ENCODE results near the gene ATG10.
"Not testable (repeated sequence)": the region's sequence is repeated elsewhere in the genome, so short reads cannot be mapped to it uniquely, and the experiment has no call there.

The ATG10 gene

DNA sequence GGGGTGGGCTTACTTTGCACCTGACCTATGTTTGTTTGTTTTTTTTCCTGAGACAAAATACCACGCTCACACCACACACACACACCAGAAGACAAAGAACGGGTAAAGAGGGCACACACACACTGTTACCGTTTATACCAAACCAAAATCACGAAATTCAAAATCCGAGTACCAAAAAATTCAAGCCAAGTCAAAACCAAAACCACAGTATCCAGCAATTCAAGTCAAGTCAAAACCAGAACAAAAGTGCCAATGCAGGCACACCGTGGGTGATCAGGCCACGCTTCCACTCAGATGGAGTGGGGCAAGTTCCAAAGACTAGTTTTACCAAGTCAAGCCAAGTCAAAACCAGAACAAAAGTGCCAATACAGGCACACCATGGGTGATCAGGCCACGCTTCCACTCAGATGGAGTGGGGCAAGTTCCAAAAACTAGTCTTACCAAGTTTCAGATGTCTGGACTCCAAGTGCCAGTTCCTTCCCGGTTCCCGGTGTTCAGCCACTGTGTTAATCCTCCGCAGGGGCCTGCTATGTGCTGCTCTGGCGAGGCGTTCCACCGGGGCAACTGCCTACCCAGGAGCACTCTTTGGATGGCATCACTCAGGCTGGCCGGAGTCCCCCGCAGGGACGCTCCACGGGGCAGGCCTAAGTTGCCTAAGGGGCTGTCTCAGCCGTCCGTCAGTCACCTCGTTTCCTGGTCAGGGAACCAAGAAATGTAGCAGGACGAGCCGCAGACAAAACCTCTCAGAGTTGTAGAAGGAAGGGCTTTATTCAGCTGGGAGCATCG is 300.9 kb downstream of the ATG10 start:
- not testable (repeated sequence) for H3K4me1 ChIP-seq (ENCODE audit: control insufficient read depth, low read depth, low read length); H3K79me2 ChIP-seq (ENCODE audit: control insufficient read depth, insufficient read depth, low read length); H2AK5ac ChIP-seq (ENCODE audit: low read length); H4K8ac ChIP-seq (ENCODE audit: low read depth, low read length); H4K5ac ChIP-seq (ENCODE audit: low read length); H3K79me1 ChIP-seq (ENCODE audit: low read length); H3K18ac ChIP-seq (ENCODE audit: low read length); H3K27me3 ChIP-seq (ENCODE audit: insufficient read depth, low read length, poor library complexity); H3K56ac ChIP-seq (ENCODE audit: low read length); H3K4me2 ChIP-seq (ENCODE audit: low read length); H2BK15ac ChIP-seq (replicated peaks; ENCODE audit: low read depth); H3K4me3 ChIP-seq (ENCODE audit: low read length); H3K23ac ChIP-seq (ENCODE audit: low read length); H3K4ac ChIP-seq (ENCODE audit: low read depth, low read length); H2BK5ac ChIP-seq (ENCODE audit: low read length); H3K36me3 ChIP-seq (ENCODE audit: control insufficient read depth, insufficient read depth, low read length); H2BK120ac ChIP-seq (ENCODE audit: low read depth, low read length); H3K9ac ChIP-seq (ENCODE audit: low read length); H3K27ac ChIP-seq (ENCODE audit: low read depth, low read length)
- WGBS (ENCODE audit: extremely low coverage, insufficient coverage, low lambda C conversion rate): no CpG with 5 or more reads among the region's 24 CpGs
- DNase-seq: peak; percentile 50

DNA sequence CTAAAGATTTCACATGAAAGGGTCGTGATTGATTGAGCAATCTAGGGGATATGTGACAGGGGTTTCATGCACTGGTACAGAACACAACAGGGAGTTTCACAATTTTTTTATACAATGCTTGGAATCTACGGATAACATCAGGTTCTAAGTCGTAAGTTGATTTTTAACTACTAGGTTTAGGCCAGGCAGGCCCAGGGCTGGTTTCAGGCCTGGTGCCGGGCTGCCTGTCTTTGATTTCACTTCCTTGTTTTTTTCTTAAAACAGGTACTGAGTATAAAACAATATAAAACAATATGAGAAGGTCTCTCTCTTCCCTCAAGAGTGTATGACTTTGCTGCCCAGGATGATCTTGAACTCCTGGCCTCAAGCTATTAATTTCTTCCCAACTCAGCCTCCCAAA is 301.6 kb downstream of the ATG10 start:
- not testable (repeated sequence) for H3K36me3 ChIP-seq (ENCODE audit: control insufficient read depth, insufficient read depth, low read length); H3K4me1 ChIP-seq (ENCODE audit: control insufficient read depth, low read depth, low read length); H3K4me2 ChIP-seq (ENCODE audit: low read length); H3K18ac ChIP-seq (ENCODE audit: low read length); H3K27me3 ChIP-seq (ENCODE audit: insufficient read depth, low read length, poor library complexity); H2BK5ac ChIP-seq (ENCODE audit: low read length); H4K5ac ChIP-seq (ENCODE audit: low read length); H3K4ac ChIP-seq (ENCODE audit: low read depth, low read length); H2BK15ac ChIP-seq (replicated peaks; ENCODE audit: low read depth); H3K4me3 ChIP-seq (ENCODE audit: low read length); H2AK5ac ChIP-seq (ENCODE audit: low read length); H3K56ac ChIP-seq (ENCODE audit: low read length); H4K8ac ChIP-seq (ENCODE audit: low read depth, low read length); DNase-seq; H3K79me1 ChIP-seq (ENCODE audit: low read length); H3K9ac ChIP-seq (ENCODE audit: low read length); H3K27ac ChIP-seq (ENCODE audit: low read depth, low read length); H3K23ac ChIP-seq (ENCODE audit: low read length); H2BK120ac ChIP-seq (ENCODE audit: low read depth, low read length)
- peaks cover 13% of the 10 kb centered on the region for H3K79me2 ChIP-seq (ENCODE audit: control insufficient read depth, insufficient read depth, low read length)
- WGBS (ENCODE audit: extremely low coverage, insufficient coverage, low lambda C conversion rate): no CpG with 5 or more reads among the region's 4 CpGs

DNA sequence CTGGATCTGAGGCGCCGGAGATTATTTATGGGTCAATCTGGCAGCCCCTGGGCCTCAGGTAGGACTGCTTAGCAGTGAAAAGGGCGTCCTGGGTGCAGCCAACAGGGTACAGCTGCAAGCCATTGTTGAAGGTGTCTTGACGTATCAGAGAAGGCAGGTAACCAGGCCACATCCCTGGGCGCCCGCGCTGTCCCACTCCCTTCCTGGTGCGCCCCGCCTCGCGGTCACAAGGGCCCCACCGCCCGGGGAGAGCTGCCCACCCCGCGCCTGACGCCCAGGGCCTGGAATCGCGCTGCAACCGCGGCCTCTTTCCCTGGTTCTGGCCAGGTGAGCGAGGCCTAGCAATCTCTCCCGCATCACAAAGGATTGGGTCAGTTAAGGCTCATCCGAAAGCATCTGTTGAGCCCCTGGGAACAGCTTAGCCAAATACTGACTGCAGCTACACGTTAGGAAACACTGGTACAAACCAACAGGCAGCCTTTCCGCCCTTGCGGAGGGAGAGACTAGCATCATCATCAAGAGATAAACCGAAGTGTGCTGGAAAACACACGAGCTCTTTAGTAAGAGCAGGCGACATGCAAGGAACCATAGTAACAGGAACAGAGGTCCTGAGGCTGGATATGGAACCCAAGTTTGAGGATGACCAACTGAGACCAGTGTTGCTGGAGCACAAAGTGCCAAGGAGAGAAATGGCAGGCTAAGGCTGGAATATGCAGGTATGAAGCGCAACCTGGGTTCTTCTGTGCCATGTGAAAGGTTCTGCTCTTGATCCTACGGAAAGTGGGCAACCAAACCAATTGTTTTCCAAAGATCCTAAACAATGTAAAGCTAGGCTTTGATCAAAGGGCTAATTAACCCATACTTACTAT is 302.8 kb downstream of the ATG10 start:
- peak; percentile 63 for DNase-seq
- no peak overlapping the region for H3K4ac ChIP-seq (ENCODE audit: low read depth, low read length)
- no peaks in the 10 kb centered on the region for H3K27me3 ChIP-seq (ENCODE audit: insufficient read depth, low read length, poor library complexity)
- no peak overlapping the region for H2BK5ac ChIP-seq (ENCODE audit: low read length)
- no peak overlapping the region for H2BK15ac ChIP-seq (replicated peaks; ENCODE audit: low read depth)
- H3K4me3 ChIP-seq (ENCODE audit: low read length): no peak overlapping the region
- peaks cover 8% of the 10 kb centered on the region for H3K36me3 ChIP-seq (ENCODE audit: control insufficient read depth, insufficient read depth, low read length)
- H3K9ac ChIP-seq (ENCODE audit: low read length): no peak overlapping the region
- H3K4me2 ChIP-seq (ENCODE audit: low read length): no peak overlapping the region
- H4K8ac ChIP-seq (ENCODE audit: low read depth, low read length): no peak overlapping the region
- peaks cover 13% of the 10 kb centered on the region for H3K79me2 ChIP-seq (ENCODE audit: control insufficient read depth, insufficient read depth, low read length)
- H3K23ac ChIP-seq (ENCODE audit: low read length): no peak overlapping the region
- no peak overlapping the region for H3K27ac ChIP-seq (ENCODE audit: low read depth, low read length)
- H3K4me1 ChIP-seq (ENCODE audit: control insufficient read depth, low read depth, low read length): no peaks in the 10 kb centered on the region
- WGBS (ENCODE audit: extremely low coverage, insufficient coverage, low lambda C conversion rate): no CpG with 5 or more reads among the region's 31 CpGs
- H3K79me1 ChIP-seq (ENCODE audit: low read length): no peaks in the 10 kb centered on the region
- peak overlapping the region; percentile 0 for H3K56ac ChIP-seq (ENCODE audit: low read length)
- H2AK5ac ChIP-seq (ENCODE audit: low read length): no peak overlapping the region
- no peak overlapping the region for H4K5ac ChIP-seq (ENCODE audit: low read length)
- no peak overlapping the region for H3K18ac ChIP-seq (ENCODE audit: low read length)
- H2BK120ac ChIP-seq (ENCODE audit: low read depth, low read length): no peak overlapping the region

DNA sequence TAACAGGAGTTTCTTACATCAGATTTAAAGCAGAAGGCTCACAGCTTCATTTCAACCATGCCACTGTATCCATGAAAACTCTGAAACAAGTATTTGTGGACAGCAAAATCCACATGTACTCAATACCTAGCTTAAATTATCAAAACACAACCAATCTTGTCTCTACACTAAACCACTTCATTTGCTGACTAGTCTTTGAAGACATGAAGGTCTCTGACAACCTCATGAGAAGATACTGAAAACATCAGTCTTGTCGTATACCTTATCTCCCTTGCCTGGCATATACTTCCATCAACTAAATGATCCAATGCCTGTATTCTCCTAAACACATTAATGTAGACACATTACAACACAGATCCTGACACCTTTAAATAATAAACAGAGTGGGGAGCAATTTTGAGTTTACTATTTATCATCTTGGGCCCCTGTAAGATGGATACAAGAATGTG is 303.4 kb downstream of the ATG10 start:
- Histone ChIP-seq H2BK5ac (ENCODE audit: low read length) (no peak overlapping the region), H3K27ac (ENCODE audit: low read depth, low read length) (no peak overlapping the region), H3K56ac (ENCODE audit: low read length) (no peak overlapping the region), H3K23ac (ENCODE audit: low read length) (no peak overlapping the region), H3K18ac (ENCODE audit: low read length) (no peak overlapping the region), H2AK5ac (ENCODE audit: low read length) (no peak overlapping the region), H3K4me2 (ENCODE audit: low read length) (no peak overlapping the region), H3K79me2 (ENCODE audit: control insufficient read depth, insufficient read depth, low read length) (peaks cover 13% of the 10 kb centered on the region), H3K9ac (ENCODE audit: low read length) (no peak overlapping the region), H3K4me1 (ENCODE audit: control insufficient read depth, low read depth, low read length) (no peaks in the 10 kb centered on the region), H3K36me3 (ENCODE audit: control insufficient read depth, insufficient read depth, low read length) (peaks cover 8% of the 10 kb centered on the region), H3K4me3 (ENCODE audit: low read length) (no peak overlapping the region), H2BK120ac (ENCODE audit: low read depth, low read length) (no peak overlapping the region), H3K27me3 (ENCODE audit: insufficient read depth, low read length, poor library complexity) (no peaks in the 10 kb centered on the region), H3K4ac (ENCODE audit: low read depth, low read length) (no peak overlapping the region), H3K79me1 (ENCODE audit: low read length) (no peaks in the 10 kb centered on the region), H2BK15ac (replicated peaks; ENCODE audit: low read depth) (no peak overlapping the region), H4K5ac (ENCODE audit: low read length) (no peak overlapping the region), H4K8ac (ENCODE audit: low read depth, low read length) (no peak overlapping the region)
- no CpG with 5 or more reads among the region's 1 CpG for WGBS (ENCODE audit: extremely low coverage, insufficient coverage, low lambda C conversion rate)
- no peak for DNase-seq

DNA sequence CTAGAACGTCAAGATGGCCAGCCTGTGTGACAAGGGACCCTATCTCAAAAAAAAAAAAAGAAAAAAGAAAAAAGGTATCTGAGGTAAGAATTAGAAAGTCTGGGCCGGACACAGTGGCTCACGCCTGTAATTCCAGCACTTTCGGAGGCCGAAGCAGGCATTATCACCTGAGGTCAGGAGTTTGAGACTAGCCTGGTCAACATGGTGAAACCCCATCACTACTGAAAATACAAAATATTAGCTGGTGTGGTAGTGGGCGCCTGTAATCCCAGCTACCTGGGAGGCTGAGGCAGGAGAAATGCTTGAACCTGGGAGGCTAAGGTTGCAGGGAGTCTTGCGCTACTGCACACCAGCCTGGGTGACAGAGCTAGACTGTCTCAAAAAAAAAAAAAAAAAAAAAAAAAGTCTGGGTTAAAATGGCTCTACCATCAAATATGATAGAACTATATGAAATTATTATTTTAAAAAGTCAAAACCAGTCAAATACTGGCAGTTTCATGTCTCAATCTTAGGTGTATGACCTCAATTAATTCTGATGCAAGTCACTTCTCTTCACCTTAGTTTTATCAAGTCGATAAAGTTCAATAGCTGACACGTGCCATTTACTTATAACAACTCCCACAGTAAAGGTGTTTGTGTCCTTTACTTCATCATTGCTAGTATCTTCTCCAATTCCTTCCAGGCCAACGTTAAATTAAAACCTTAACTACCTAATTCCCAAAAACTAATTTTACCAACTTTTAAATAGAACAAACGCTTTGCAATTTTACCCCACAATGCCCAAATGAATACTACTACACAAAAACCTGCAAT is 305.2 kb downstream of the ATG10 start:
- H3K4ac ChIP-seq (ENCODE audit: low read depth, low read length): no peak overlapping the region
- no peak overlapping the region for H3K27ac ChIP-seq (ENCODE audit: low read depth, low read length)
- H2AK5ac ChIP-seq (ENCODE audit: low read length): no peak overlapping the region
- H3K36me3 ChIP-seq (ENCODE audit: control insufficient read depth, insufficient read depth, low read length): peaks cover 8% of the 10 kb centered on the region
- no peak for DNase-seq
- no peaks in the 10 kb centered on the region for H3K27me3 ChIP-seq (ENCODE audit: insufficient read depth, low read length, poor library complexity)
- no peak overlapping the region for H4K5ac ChIP-seq (ENCODE audit: low read length)
- no peaks in the 10 kb centered on the region for H3K4me1 ChIP-seq (ENCODE audit: control insufficient read depth, low read depth, low read length)
- H3K18ac ChIP-seq (ENCODE audit: low read length): no peak overlapping the region
- H3K23ac ChIP-seq (ENCODE audit: low read length): no peak overlapping the region
- H2BK15ac ChIP-seq (replicated peaks; ENCODE audit: low read depth): no peak overlapping the region
- WGBS (ENCODE audit: extremely low coverage, insufficient coverage, low lambda C conversion rate): 100% methylated on average over 2 of the region's 11 CpGs
- no peaks in the 10 kb centered on the region for H3K79me1 ChIP-seq (ENCODE audit: low read length)
- peak overlapping the region; percentile 91 for H3K9ac ChIP-seq (ENCODE audit: low read length)
- peak overlapping the region; percentile 93 for H3K4me3 ChIP-seq (ENCODE audit: low read length)
- H2BK120ac ChIP-seq (ENCODE audit: low read depth, low read length): no peak overlapping the region
- H4K8ac ChIP-seq (ENCODE audit: low read depth, low read length): no peak overlapping the region
- peak overlapping the region; percentile 85 for H3K56ac ChIP-seq (ENCODE audit: low read length)
- H3K4me2 ChIP-seq (ENCODE audit: low read length): peak overlapping the region; percentile 62
- H3K79me2 ChIP-seq (ENCODE audit: control insufficient read depth, insufficient read depth, low read length): peaks cover 13% of the 10 kb centered on the region
- no peak overlapping the region for H2BK5ac ChIP-seq (ENCODE audit: low read length)
